ENCODE data around the gene BCL2L12.
"Not testable (repeated sequence)": the region's sequence is repeated elsewhere in the genome, so short reads cannot be mapped to it uniquely, and the experiment has no call there.

BCL2L12 gene, protein sequence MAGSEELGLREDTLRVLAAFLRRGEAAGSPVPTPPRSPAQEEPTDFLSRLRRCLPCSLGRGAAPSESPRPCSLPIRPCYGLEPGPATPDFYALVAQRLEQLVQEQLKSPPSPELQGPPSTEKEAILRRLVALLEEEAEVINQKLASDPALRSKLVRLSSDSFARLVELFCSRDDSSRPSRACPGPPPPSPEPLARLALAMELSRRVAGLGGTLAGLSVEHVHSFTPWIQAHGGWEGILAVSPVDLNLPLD

DNA sequence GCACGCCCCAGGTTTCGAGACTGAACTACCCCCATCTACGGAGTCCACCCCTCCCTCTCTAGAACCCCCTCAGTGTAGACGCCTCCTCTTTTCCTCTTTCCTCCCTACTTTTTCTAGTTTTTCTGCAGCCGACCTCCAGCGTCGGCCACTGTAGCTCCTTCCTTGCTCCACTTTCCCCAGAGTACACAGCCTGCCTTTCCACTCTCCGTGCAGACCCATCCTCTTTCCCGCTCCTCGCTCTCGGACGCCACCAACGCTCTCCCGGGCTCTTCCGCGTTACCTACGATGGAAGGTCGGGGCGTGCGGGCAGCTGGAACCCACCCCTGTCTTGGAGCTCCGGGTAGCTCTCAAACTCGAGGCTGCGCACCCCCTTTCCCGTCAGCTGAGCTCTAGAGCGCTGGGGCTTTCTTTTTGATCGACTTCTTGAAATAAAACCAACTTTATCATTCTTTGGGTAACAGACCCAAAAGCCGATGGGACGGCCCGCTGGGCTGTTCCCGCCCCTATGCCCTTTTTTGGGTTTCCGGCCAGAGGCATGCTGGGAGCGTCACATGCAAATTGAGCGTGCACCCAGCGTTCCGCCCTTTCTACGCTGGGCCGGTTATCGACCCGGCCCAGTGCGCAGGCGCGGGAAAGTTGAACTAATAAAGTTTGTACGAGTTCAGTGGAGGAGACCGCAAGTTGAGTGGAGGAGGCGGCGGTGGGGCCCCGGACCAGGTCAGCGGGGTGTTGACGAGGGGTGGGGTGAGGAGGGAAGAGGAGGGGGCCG is at the start of gene BCL2L12, which contains the start of gene IRF3:
Gene BCL2L12, plus strand, starts transcription at position 583 of the 769 bp plus-strand sequence. CDS start 760 bp downstream, outside the sequence.
Gene IRF3, minus strand, starts transcription at position 507 of the 769 bp plus-strand sequence. CDS start 1,019 bp downstream, outside the sequence.
- DNase-seq (ENCODE audit: low read depth, low spot score): peak; percentile 55
- peak within 1 kb of the TSS; percentile 91 for H3K27ac ChIP-seq

DNA sequence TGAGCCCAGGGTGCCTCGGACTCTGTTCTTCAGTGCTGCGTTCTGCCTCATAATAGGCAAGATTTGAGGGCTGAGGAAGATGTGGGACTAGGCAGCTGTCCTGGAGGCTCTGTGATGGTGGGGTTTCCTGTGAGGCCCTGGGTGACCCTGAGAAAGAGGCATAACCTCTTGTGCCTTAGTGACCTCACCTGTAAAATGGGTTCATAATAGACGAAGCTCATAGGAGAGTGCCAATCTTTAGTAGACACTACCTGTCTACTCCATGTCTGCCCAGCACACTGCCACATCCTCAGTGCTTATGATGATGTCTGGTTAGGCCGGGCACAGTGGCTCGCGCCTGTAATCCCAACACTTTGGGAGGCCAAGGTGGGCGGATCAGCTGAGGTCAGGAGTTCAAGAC is 49.2 kb upstream of the BCL2L12 start:
- H3K27ac ChIP-seq: no peak overlapping the region
- no peak for DNase-seq (ENCODE audit: low read depth, low spot score)

DNA sequence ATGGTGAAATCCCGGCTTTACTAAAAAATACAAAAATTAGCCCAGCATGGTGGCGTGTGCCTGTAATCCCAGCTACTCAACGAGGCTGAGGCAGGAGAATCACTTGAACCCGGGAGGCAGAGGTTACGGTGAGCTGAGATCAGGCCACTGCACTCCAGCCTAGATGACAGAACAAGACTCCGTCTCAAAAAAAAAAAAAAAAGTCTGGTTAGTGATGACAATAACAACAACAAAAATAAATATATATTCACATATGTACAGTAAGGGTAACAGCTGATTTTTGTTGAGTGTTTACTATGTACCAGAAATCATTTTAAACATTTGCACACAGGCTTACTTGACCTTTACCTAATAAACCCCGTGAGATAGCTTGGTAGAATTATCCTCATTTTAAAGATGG is 48.8 kb upstream of the BCL2L12 start:
- H3K27ac ChIP-seq: no peak overlapping the region
- no peak for DNase-seq (ENCODE audit: low read depth, low spot score)

DNA sequence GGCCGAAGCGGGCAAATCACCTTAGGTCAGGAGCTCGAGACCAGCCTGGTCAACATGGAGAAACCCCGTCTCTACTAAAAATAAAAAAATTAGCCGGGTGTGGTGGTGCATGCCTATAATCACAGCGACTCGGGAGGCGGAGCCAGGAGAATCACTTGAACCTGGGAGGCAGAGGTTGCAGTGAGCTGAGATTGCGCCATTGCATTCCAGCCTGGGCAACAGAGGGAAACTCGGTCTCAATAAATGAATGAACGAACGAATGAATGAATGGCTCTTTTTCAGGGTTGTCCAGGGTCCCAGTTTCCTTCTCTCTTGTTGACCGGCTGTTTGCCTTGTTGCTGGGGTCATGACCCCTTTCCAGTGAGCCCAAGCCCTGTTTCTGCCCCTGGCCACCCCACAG is 47.9 kb upstream of the BCL2L12 start:
- H3K27ac ChIP-seq; DNase-seq (ENCODE audit: low read depth, low spot score): not testable (repeated sequence)

DNA sequence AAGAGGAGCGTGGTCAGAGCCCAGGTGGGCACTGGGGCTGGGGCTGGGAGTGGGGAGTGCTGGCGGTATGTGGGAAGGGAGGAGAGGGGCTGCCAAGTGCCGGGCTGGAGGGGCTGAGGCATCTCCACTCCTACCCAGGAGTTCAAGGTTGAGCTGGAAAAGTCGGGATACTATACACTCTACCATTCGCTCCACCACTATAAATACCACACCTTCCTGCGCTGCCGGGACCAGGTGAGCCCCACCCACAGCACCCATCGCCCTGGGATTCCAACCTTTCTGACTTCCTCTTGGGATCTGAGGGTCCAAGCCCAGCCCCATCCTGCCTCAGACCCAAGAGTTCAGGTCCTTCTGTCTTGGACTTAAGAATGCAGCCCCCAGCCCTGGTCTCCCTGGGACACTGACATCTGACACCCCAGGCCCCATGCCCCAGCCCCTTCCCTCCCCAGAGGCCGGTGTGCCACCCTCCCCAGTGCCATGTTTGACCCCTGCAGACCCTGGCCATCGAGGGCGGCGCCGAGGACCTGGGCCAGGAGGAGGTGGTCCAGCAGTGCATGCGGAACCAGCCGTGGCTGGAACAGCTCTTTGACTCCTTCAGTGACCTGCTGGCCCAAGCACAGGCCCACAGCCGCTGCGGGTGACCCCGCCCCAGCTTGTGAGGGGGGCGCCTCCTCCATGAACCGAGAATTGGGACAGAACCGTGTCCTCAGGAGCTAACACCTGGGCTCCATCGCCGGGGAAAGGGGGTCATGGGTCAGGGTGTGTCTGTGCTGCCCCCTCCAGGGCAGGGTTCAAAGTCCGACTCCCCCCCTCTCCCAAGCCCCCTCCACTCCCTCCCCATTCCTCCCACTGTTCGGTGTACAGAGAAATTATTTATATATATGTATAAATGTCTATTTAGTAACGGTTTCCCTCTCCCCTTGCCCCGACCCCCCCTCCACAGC is 40.5 kb upstream of the BCL2L12 start:
- DNase-seq (ENCODE audit: low read depth, low spot score): no peak
- H3K27ac ChIP-seq: no peak overlapping the region

DNA sequence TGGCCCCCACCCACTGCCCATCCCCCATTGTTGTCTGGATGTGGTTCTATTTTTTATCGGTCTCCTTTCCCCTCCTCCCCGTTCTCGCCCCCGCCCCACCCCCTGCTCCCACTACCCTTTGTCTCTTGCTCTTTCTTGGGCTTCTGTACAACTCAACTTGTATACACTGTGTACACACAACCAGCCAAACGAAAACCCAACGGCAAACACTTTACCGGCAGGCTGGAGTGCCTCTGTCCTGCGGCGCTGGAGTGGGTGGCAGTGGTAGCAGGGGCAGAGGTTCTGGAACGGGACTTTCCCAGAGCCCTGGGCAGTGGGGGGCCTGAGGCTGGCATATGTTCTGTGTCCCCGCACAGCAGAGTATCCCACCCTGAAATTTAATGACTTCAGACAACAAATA is 39.5 kb upstream of the BCL2L12 start:
- no peak overlapping the region for H3K27ac ChIP-seq
- DNase-seq (ENCODE audit: low read depth, low spot score): no peak

DNA sequence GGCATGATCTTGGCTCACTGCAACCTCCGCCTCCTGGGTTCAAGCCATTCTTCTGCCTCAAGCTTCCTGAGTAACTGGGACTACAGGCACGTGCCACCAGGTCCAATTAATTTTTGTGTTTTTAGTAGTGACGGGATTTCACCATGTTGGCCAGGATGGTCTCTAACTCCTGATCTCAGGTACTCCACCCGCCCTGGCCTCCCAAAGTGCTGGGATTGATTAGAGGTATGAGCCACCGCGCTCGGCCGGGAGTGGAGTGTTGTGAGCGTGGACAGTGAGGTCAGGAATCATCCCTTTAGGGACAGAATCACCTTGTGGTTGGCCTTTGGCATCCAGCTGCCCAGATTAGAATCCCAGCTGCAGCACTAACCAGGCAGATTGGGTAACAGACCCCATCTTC is 36.1 kb upstream of the BCL2L12 start:
- H3K27ac ChIP-seq: no peak overlapping the region
- no peak for DNase-seq (ENCODE audit: low read depth, low spot score)

DNA sequence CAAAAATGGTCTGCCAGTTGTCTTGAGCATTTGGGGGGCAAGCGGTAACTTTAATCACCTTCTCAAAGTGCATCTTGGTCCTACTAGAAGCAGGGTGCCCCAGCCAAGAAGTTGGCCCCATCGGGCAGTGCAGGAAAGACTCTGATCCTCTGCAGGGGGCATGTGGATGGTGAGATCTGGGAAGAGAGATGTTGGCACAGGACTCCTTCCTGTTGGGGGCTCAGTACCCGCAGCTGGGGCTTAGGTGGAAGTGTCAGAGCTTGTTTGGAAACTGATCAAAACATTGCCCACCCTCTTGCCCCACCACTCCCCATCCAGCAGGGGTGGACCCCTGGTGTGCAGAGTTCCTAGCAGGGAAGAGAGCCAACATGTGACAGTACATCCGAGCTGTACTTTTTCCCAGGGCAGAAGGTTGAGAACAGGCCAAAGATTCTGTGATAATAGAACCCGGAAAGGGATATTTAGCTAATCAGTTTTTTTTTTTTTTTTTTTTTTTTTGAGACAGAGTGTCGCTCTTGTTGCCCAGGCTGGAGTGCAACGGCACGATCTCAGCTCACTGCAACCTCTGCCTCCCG is 34.6 kb upstream of the BCL2L12 start:
- no peak overlapping the region for H3K27ac ChIP-seq

DNA sequence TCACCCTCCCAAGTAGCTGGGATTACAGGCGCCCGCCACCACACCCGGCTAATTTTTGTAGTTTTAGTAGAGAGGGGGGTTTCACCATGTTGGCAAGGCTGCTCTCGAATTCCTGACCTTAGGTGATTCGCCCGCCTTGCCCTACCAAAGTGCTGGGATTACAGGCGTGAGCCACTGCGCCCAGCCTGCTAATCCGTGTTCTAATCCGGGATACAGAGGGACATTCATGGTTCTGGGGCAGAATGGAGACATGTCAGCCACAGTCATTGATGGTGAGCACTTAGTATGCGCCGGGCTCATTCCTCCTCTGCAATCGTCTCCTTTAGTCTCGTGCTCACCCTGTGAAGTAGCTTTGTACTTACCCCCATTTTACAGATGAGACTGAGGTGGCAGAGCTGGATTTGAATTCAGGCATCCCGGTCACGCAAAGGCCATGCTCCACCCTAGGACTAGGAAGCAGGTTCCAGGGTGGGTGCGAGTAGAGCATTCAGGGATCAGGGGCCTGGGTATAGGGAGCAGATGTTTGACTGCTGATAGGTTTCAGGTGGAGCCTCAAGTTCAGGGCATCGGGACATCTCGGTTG is 34.0 kb upstream of the BCL2L12 start:
- no peak for DNase-seq (ENCODE audit: low read depth, low spot score)
- H3K27ac ChIP-seq: no peak overlapping the region

More for the DNA sequence above, 34.6 kb upstream of the BCL2L12 start:
- no peak for DNase-seq (ENCODE audit: low read depth, low spot score)

DNA sequence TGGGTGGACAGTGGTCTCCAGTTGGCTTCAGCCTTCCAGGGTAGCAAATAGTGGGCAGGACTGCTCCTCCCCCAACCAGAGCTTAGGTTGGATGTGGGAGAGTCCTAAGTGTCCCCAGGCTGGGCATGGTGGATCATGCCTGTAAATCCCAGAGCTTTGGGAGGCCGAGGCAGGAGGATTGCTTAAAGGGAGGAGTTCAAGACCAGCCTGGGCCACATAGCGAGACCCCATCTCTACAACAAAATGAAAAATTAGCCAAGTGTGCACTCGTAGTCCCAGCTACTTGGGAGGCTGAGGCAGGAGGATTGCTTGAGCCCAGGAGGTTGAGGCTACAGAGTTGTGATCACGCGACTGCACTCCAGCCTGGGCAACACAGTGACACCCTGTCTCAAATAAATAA is 33.2 kb upstream of the BCL2L12 start:
- DNase-seq (ENCODE audit: low read depth, low spot score): no peak
- no peak overlapping the region for H3K27ac ChIP-seq

DNA sequence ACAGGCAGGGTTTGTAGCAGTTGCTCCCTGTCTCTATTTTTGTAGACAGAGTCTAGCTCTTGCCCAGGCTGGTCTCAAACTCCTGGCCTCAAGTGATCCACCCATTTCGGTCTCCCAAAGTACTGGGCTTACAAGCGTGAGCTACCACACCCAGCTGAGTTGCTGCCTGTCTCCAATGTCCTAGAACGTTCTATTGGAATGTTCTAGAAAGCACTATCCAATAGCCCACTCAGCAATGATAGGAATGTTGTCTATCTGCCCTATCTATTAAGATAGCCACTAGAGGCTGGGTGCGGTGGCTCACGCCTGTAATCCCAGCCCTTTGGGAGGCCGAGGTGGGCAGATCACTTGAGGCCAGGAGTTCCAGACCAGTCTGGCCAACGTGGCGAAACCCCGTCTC is 32.5 kb upstream of the BCL2L12 start:
- DNase-seq (ENCODE audit: low read depth, low spot score); H3K27ac ChIP-seq: not testable (repeated sequence)

DNA sequence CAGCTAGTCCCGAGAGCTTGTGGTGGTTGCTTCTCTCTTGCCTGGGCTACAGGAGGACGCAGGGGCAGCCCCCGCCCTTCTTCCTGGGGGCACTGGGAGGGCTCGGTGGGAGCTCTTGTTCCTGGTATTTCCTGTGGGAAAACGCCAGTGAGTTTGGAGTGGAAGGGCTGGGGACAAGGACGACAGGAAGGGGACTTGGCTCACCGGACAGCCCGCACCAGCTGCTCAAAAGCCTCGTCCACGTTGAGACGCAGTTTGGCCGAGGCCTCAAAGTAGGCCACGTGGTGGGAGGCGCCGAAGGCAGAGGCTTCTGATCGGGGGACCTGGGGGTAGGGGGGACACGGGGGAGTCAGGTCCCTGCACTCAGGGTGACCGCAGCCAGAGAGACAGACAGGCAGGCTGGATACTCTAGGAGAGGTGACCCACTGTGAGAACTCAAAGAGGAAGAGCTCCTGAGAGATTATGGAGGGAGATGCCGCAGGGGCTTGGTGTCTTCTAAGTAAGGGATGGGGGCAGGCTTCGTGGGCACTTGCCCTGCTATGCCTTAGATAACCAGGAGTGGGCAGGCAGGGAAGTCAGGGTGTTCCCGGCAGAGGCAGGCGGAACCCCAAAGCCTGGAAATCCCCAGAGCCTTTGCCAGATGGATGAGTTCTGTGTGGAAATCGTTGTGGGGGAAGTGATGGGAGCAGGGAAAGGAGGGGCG is 30.1 kb upstream of the BCL2L12 start:
- H3K27ac ChIP-seq: no peak overlapping the region
- no peak for DNase-seq (ENCODE audit: low read depth, low spot score)

DNA sequence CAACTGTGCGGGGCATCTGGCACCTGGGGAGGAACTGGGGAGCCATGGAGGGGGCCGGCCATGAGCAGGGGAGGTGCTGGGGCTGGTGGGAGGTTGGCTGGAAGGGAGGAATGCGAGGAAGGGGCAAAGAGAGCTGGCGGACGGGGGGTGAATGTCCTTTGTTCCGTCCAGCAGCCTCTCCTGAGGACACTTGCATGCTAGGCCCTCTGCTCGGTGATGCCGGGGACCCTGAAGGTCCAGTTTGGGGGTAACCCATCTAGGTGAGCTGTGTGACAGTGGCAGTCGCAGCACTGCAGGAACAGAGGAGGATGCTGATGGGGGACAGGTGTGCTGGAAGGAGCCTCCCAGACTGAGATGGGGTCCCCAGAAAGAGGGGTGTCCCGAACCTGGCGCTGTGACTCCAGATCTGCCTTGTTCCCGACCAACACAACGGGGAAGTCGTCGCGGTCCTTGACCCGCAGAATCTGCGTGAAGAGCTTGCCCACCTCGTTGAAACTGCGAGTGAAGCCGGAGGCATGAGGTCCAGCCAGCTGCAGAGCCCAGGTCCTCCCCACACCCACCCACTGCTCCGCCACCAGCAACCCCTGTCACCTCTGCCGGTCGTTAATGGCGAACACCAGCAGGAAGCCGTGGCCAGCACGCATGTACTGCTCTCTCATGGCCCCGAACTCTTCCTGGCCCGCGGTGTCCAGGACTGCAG is 29.4 kb upstream of the BCL2L12 start:
- DNase-seq (ENCODE audit: low read depth, low spot score): no peak
- H3K27ac ChIP-seq: no peak overlapping the region

DNA sequence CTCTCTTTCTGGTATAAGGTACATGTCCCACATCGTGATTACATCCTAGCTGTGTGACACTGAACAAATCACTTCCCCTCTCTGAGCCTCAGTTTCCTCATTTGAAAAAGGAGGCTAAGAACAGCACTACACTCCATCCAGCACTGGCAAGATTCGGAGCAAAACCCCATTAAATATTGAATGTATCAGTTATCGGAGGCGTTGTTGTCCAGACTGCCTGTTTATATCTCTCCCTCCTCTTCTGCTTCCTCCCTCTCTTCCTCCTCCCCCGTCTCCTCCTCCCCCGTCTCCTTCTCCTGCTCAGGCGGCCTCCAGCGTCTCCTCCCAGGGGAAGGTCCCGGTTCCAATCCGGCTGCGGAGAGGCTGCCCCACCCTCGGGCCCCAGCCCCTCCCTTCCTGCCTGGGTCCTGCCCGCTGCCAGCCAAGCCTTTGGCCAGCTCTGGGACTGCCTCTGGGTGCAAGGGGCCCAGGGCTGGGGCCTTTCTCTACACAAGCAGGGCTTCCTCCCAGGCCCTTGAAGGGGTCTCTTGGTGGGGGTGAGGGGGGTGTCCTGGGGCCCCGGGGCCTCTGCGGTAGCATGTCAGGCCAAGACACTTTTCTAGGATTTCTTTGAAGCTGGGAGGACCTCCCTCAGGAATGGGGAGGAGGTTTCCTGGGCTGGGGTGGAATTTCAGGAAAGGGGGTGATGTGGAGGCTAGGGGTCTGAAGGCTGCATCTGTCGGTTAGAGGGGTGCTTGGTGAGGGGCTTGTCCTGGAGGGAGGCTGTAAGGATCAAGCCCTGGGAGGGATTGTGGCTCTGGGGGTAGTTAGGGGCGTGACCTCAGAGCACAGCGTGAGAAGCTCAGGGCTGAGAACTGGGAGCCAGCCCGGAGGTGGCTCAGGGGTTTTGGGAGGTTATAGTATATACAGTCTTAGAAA is 27.7 kb upstream of the BCL2L12 start:
- H3K27ac ChIP-seq: peak overlapping the region; percentile 100
- DNase-seq (ENCODE audit: low read depth, low spot score): peak; percentile 12

DNA sequence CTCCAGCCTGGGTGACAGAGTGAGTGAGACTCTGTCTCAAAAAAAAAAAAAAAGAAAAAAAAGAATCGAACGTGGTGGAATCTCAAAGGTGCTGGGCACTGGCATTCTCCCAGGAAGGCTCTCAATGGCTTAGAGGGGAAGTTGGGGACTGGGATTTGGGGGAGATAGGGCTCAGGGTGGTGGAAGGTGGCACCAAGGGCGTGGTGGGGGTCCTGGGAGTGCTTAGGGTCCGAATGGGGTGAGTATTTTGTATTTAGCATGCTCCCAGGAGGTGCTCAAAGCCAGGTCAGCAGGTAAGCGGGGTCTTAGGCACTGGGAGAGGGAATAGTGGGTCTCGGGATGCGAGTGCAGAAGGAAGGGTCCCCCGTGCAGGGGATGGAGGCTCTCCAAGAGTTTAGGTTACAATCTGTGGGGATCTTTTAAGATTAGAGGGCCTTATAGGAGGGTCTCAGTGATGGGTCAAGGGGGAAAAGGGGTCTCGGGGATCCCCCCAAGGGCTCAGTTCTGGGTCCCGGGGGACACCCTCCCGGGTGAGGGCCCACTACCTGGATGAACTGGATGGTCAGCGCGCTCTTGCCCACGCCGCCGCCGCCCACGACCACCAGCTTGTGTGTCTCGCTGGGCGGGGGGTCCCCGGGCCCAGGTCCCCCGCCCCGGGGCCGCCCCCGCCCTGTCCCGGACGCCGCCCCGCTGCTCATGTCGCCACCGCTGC is 26.2 kb upstream of the BCL2L12 start:
- peak overlapping the region; percentile 100 for H3K27ac ChIP-seq
- no peak for DNase-seq (ENCODE audit: low read depth, low spot score)

DNA sequence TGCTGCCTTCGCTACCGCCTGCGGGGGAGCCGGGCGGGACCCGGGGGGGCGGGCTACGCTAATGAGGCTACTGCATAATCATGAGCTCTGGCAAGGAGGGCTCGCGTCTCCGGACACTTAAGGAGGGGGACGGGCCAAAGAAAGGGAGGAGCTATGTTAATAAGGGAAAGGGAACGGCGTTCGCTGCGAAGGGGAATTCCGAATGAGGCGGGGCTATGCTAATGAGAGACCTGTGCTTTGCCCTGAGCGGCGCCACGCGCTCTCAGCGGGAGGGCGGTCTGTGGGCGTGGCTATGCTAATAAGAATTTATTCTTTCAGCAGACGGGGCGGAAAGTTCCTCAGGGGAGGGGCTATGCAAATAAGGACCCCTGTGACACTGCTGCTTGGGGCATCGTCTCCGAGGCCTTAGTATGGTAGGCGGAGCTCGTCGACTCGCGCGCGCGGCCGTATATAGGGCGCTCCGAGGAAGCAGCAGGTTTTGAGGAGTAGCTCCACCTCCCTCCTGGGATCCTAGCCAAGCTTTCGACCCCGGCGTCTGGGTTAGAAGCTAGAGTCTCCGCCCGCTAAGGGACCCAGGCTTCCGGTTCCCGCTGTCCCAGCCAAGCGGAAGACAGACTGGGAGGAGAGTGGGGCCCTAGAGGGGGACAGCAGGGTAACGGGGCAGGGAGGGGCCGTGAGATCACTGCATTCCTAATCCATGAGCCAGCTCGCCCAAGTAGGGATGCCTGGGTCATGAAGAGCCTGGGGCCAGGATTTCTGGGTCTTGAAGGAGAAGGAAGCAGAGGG is 25.4 kb upstream of the BCL2L12 start, which contains the start of gene RRAS:
Gene RRAS, minus strand, starts transcription at position 31 of the 786 bp plus-strand sequence. CDS start 45 bp downstream, outside the sequence.
- peak; percentile 98 for DNase-seq (ENCODE audit: low read depth, low spot score)
- H3K27ac ChIP-seq: peak within 1 kb of the TSS; percentile 100

Measured in epithelial cell of prostate (primary cell).